OCI-LY7 (cell line): ENCODE data around the gene HAT1.

ENCODE experiments used
- CTCF ChIP-seq: fragments of 200-600 bp; sonication (generic); conservative IDR thresholded peaks from 2 replicates; pipeline ENCODE4 v1.5.1; 2014; ENCODE audit warnings: mild to moderate bottlenecking, antibody characterized with exemption, low read length, moderate library complexity, mixed read lengths
- EZH2phosphoT487 ChIP-seq: fragments of 200-600 bp; sonication (generic); IDR thresholded peaks from 2 replicates; pipeline ENCODE4 v1.6.1; 2018; ENCODE audit warnings: low read depth, borderline replicate concordance, mild to moderate bottlenecking, mixed run types, antibody characterized with exemption, low read length, moderate library complexity, mixed read lengths

- TF ChIP-seq CTCF: no peak
- no peak for TF ChIP-seq EZH2phosphoT487
Observed at GRCh38 chr2:171874517-171874916, 47.7 kb upstream of the HAT1 start.
